ENCODE measurements around the gene TMEM72. TPM values are rescaled to one million over a fixed set of nuclear protein-coding genes. Genes with fewer than 3 reads are reported as not detected.
A peak's percentile ranks its signal among the peaks of the same experiment; 100 is the strongest.

TMEM72 gene
- total RNA-seq, 1 experiment from 2014 or later = not detected

- DNase-seq (ENCODE audit: low read depth in 1 of 2, low spot score in 2 of 2) = peak in 1 of 2 experiments; percentile 30
- no peak overlapping the region for H3K4me3 ChIP-seq
- H3K27me3 ChIP-seq (replicated peaks) = no peaks in the 10 kb centered on the region
- H3K9me3 ChIP-seq (replicated peaks) = no peaks in the 10 kb centered on the region
- H3K36me3 ChIP-seq = no peaks in the 10 kb centered on the region
- H3K27ac ChIP-seq = no peak overlapping the region
- peaks cover 38% of the 10 kb centered on the region for H3K4me1 ChIP-seq (replicated peaks)
Observed at GRCh38 chr10:44937196-44938005, 26.3 kb downstream of the TMEM72 start.

DNA sequence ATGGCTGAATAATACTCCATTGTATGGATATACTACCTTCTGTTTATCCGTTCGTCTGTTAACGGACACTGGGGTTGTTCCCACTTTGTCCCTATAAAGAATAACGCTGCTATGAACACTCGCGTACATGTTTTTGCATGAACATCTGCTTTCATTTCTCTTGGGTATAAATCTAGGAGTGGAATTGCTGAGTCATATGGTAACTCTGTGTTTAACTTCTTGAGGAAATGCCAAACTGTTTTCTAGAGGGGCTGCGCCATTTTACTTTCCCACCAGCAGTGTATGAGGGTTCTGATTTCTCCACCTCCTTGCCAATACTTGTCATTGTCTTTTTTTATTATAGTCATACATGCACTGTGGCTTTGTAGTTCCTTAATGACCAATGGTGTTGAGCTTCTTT lies 27.8 kb downstream of the TMEM72 start:
- Histone ChIP-seq H3K4me1 (replicated peaks) (peaks cover 24% of the 10 kb centered on the region), H3K36me3 (no peaks in the 10 kb centered on the region), H3K27ac (no peak overlapping the region), H3K9me3 (replicated peaks) (peaks cover under 1% of the 10 kb centered on the region; the same call in 1 of the 2 replicates), H3K4me3 (no peak overlapping the region), H3K27me3 (replicated peaks) (no peaks in the 10 kb centered on the region)
- DNase-seq (ENCODE audit: low read depth in 1 of 2, low spot score in 2 of 2) = no peak

- no peaks in the 10 kb centered on the region for H3K36me3 ChIP-seq
- H3K27me3 ChIP-seq (replicated peaks) = no peaks in the 10 kb centered on the region
- H3K9me3 ChIP-seq (replicated peaks) = peaks cover 3% of the 10 kb centered on the region; the same call in 1 of the 2 replicates
- no peak for DNase-seq (ENCODE audit: low read depth in 1 of 2, low spot score in 2 of 2)
- no peak overlapping the region for H3K27ac ChIP-seq
- H3K4me3 ChIP-seq = no peak overlapping the region
- H3K4me1 ChIP-seq (replicated peaks) = peaks cover 16% of the 10 kb centered on the region
Observed at GRCh38 chr10:44939691-44940401, 28.7 kb downstream of the TMEM72 start.

GRCh38 chr10:44944354-44944753 lies 33.2 kb downstream of the TMEM72 start:
- Histone ChIP-seq H3K27me3 (replicated peaks) (no peaks in the 10 kb centered on the region), H3K36me3 (no peaks in the 10 kb centered on the region), H3K27ac (no peak overlapping the region), H3K4me1 (replicated peaks) (peaks cover 26% of the 10 kb centered on the region), H3K9me3 (replicated peaks) (peaks cover 3% of the 10 kb centered on the region), H3K4me3 (no peak overlapping the region)
- no peak for DNase-seq (ENCODE audit: low read depth in 1 of 2, low spot score in 2 of 2)

- Histone ChIP-seq H3K4me1 (replicated peaks) (peaks cover 41% of the 10 kb centered on the region), H3K4me3 (no peak overlapping the region), H3K27me3 (replicated peaks) (no peaks in the 10 kb centered on the region), H3K27ac (peak overlapping the region; percentile 29), H3K9me3 (replicated peaks) (peaks cover 3% of the 10 kb centered on the region), H3K36me3 (no peaks in the 10 kb centered on the region)
- peak; percentile 39 to 60 for DNase-seq (ENCODE audit: low read depth in 1 of 2, low spot score in 2 of 2)
Observed at GRCh38 chr10:44946205-44946604, 35.1 kb downstream of the TMEM72 start.

DNA sequence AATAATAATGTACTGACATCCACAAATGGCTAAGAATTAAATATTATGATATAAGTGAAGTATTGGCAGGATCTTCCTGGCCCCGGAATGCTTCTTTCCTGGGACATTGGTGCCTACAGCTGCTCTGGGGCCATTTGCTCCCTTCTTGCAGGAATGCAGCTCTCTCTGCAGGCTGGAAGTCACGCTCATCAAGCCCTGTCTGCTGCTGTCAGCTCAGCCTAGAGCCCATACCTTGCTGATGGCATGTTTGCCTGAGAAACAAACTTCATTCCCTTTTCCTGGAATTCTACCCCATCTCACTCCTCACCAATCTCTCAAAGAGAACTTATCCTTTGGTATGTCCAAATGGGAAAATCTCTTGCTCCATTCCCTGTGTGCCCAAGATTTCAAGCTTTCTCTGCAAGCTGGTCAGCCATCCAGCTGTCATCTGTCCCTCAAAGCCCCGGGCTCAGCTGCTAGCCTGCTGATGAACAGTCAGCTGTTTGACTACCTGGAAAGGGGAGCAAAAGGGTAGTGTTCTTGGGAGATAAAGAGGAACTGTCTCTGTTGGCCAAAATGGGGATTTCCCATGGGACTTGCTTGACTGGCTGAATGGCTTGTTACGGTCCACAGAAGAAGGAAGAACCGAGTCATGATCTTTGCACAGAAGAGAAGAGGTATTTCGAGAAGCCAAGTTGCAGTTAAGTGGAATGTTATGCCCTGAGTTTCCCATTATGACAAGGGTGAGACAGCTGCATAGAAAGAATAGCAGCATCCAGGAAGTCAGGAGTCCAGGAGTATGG lies 36.4 kb downstream of the TMEM72 start:
- Histone ChIP-seq H3K4me1 (replicated peaks) (peaks cover 54% of the 10 kb centered on the region), H3K36me3 (peaks cover 4% of the 10 kb centered on the region; the same call in 1 of the 2 replicates), H3K4me3 (no peak overlapping the region), H3K9me3 (replicated peaks) (peaks cover 3% of the 10 kb centered on the region), H3K27me3 (replicated peaks) (no peaks in the 10 kb centered on the region), H3K27ac (no peak overlapping the region)
- peak in 1 of 2 experiments; percentile 19 for DNase-seq (ENCODE audit: low read depth in 1 of 2, low spot score in 2 of 2)

GRCh38 chr10:44948642-44949041 lies 37.5 kb downstream of the TMEM72 start:
- Histone ChIP-seq H3K27ac (no peak overlapping the region), H3K4me1 (replicated peaks) (peaks cover 65% of the 10 kb centered on the region), H3K36me3 (peaks cover 4% of the 10 kb centered on the region; the same call in 1 of the 2 replicates)

DNA sequence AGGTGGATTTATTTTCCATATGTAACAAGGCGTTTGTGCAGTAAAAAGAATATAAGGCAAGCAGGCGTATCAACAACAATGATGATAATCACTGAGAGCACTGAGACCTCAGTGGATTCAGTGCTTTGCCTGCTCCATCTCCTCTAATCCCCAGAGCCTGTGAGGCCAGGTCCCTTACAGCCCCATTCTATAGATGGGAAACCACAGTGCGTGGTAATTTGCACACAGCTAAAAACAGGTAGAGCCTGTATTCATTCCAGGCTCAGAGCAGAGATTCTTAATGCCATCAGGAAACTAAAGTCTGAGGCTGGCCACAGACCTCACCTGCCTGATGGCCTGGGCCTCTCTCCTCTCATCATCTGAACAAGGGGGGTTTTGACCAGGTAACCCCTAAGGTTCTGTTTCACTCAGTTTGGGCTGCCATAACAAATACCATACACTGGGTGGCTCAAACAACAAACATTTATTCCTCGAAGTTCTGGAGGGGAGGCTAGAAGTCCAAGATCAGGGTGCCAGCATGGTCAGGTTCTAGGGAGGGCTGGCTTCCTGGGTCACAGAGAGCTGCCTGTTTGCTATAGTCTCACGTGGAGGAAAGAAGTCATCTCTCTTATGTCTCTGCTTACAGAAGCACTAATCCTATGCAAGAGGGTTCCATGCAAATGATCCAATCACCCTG lies 38.1 kb downstream of the TMEM72 start:
- no peaks in the 10 kb centered on the region for H3K27me3 ChIP-seq (replicated peaks)
- H3K9me3 ChIP-seq (replicated peaks) = no peaks in the 10 kb centered on the region; the same call in 1 of the 2 replicates
- peak in 1 of 2 experiments; percentile 8 for DNase-seq (ENCODE audit: low read depth in 1 of 2, low spot score in 2 of 2)
- H3K36me3 ChIP-seq = peaks cover 10% of the 10 kb centered on the region; the same call in 1 of the 2 replicates
- H3K4me3 ChIP-seq = no peak overlapping the region
- peaks cover 71% of the 10 kb centered on the region for H3K4me1 ChIP-seq (replicated peaks)
- H3K27ac ChIP-seq = no peak overlapping the region

More at GRCh38 chr10:44948642-44949041, 37.5 kb downstream of the TMEM72 start:
- Histone ChIP-seq H3K27me3 (replicated peaks) (no peaks in the 10 kb centered on the region), H3K9me3 (replicated peaks) (peaks cover 3% of the 10 kb centered on the region), H3K4me3 (no peak overlapping the region)
- peak in 1 of 2 experiments; percentile 8 for DNase-seq (ENCODE audit: low read depth in 1 of 2, low spot score in 2 of 2)

DNA sequence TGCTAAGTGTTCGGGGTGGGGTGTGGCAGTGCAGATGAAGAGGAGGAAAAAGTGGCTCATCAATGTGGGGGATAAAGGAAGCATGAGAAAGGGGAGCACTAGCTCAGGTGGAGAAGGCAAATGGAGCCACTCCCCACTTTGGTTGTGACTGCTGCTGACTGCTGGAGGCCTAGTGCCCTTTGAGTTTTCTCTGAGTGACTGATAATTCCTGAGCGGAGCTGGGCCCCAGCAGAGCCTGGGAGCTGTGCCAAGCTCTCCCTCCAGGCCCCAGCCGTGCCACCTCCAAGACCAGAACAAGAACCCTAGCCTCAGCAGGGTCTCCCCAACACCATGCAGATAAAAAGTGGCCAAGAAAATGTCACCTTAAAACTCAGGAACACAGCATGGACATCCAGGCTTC lies 38.8 kb downstream of the TMEM72 start:
- Histone ChIP-seq H3K9me3 (replicated peaks) (no peaks in the 10 kb centered on the region; the same call in 1 of the 2 replicates), H3K4me3 (no peak overlapping the region), H3K27ac (no peak overlapping the region), H3K27me3 (replicated peaks) (no peaks in the 10 kb centered on the region), H3K4me1 (replicated peaks) (peaks cover 76% of the 10 kb centered on the region), H3K36me3 (peaks cover 10% of the 10 kb centered on the region; the same call in 1 of the 2 replicates)
- peak in 1 of 2 experiments; percentile 29 for DNase-seq (ENCODE audit: low read depth in 1 of 2, low spot score in 2 of 2)

GRCh38 chr10:44950326-44951225 lies 39.4 kb downstream of the TMEM72 start:
- Histone ChIP-seq H3K9me3 (replicated peaks) (no peaks in the 10 kb centered on the region), H3K27me3 (replicated peaks) (no peaks in the 10 kb centered on the region), H3K4me3 (no peak overlapping the region), H3K4me1 (replicated peaks) (peaks cover 78% of the 10 kb centered on the region), H3K27ac (0 out of 2 replicates have a peak overlapping the region, but pooled peaks have one; percentile 69), H3K36me3 (peaks cover 14% of the 10 kb centered on the region)
- peak in 1 of 2 experiments; percentile 22 for DNase-seq (ENCODE audit: low read depth in 1 of 2, low spot score in 2 of 2)

DNA sequence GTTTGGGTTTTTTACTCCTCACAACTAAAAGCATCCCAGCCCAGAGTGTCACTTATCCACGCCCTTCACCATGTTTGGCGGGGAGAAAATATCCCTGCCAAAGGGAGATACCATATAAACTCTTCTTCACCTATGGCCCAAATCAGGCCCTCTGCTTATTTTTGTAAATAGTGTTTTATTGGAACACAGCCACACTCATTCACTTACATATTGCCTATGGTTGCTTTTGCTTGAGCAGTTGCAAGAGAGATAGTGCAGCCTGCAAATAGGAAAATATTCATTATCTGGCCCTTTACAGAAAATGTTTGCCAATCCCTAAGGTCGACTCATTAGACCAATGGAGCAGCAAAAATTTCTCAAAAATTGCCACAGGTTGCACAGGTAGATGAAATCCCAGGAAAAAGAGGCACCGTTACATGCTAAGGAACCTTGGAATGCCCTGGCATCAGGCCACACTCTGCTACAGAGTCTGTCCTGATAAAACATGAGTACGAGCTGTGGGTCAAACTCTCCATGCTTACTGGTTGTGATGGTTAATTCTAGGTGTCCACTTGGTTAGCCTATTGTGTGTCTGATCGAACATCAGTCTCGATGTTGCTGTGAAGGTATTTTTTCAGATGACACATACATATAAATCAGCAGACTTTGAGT lies 40.6 kb downstream of the TMEM72 start:
- no peaks in the 10 kb centered on the region for H3K9me3 ChIP-seq (replicated peaks)
- H3K27me3 ChIP-seq (replicated peaks) = no peaks in the 10 kb centered on the region
- DNase-seq (ENCODE audit: low read depth in 1 of 2, low spot score in 2 of 2) = peak in 1 of 2 experiments; percentile 37
- H3K4me3 ChIP-seq = no peak overlapping the region
- H3K36me3 ChIP-seq = peaks cover 16% of the 10 kb centered on the region
- peaks cover 78% of the 10 kb centered on the region for H3K4me1 ChIP-seq (replicated peaks)
- peak overlapping the region; percentile 69 for H3K27ac ChIP-seq

DNA sequence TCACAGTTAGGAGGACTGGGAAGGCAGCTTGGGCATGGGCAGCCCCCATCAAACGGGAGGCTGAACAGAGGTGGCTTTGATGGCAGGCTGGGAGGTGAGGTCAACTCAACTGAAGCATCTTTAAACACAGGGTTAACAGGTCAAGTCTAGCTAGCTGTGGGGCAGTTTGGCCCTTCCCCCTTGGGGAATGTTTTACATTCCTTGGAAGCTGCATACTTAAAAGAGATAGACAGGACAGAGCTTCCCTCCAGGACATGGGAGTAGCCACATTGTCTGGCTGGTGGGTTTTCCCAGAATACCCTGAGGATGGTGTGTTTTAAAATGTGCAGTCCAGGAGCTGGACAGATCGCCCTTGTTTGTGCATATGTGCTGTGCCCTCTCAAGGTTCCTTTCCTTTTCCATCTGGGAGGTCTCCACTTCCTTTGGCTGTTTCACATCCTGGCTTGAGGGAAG lies 41.7 kb downstream of the TMEM72 start:
- H3K9me3 ChIP-seq (replicated peaks) = no peaks in the 10 kb centered on the region
- H3K4me1 ChIP-seq (replicated peaks) = peaks cover 81% of the 10 kb centered on the region
- H3K4me3 ChIP-seq = no peak overlapping the region
- peak; percentile 78 to 90 for DNase-seq (ENCODE audit: low read depth in 1 of 2, low spot score in 2 of 2)
- H3K27me3 ChIP-seq (replicated peaks) = no peaks in the 10 kb centered on the region
- H3K27ac ChIP-seq = peak overlapping the region; percentile 69
- peaks cover 16% of the 10 kb centered on the region for H3K36me3 ChIP-seq
